H9 (cell line): ENCODE data around the gene HSPA12A. TPM values are rescaled to one million over a fixed set of nuclear protein-coding genes. Genes with fewer than 3 reads are reported as not detected.

Experiments
- DNase-seq: peaks from one replicate; pipeline ENCODE4 v3.0.0-alpha.2; 2017
- H2AFZ ChIP-seq: one replicate; pipeline ENCODE4 v1.6.1; 2013; ENCODE audit warnings: mild to moderate bottlenecking, low read length, control low read depth, moderate library complexity
- H2AK5ac ChIP-seq: 2 replicates; pipeline ENCODE4 v1.6.1; 2013; ENCODE audit warnings: low read length, control low read depth, mixed read lengths; ENCODE audit not compliant: insufficient read length
- H2BK120ac ChIP-seq: one replicate; pipeline ENCODE4 v1.6.1; 2013; ENCODE audit warnings: low read depth, mild to moderate bottlenecking, low read length, control low read depth, inconsistent platforms; ENCODE audit not compliant: poor library complexity, severe bottlenecking
- H2BK12ac ChIP-seq: 2 replicates; pipeline ENCODE4 v1.6.1; 2013; ENCODE audit warnings: low read length, control low read depth, mixed read lengths, low read depth; ENCODE audit not compliant: insufficient read length
- H2BK15ac ChIP-seq: 2 replicates; pipeline ENCODE4 v1.6.1; 2013; ENCODE audit warnings: low read depth, low read length, control low read depth
- H2BK20ac ChIP-seq: one replicate; pipeline ENCODE4 v1.6.1; 2013; ENCODE audit warnings: low read depth, mild to moderate bottlenecking, low read length, control low read depth, inconsistent platforms; ENCODE audit not compliant: poor library complexity, severe bottlenecking
- H2BK5ac ChIP-seq: 2 replicates; pipeline ENCODE4 v1.6.1; 2013; ENCODE audit warnings: low read length, control low read depth, mixed read lengths; ENCODE audit not compliant: insufficient read length
- H3K14ac ChIP-seq: 2 replicates; pipeline ENCODE4 v1.6.1; 2013; ENCODE audit warnings: low read length, control low read depth; ENCODE audit not compliant: insufficient read depth
- H3K18ac ChIP-seq: 2 replicates; pipeline ENCODE4 v1.6.1; 2013; ENCODE audit warnings: low read depth, mild to moderate bottlenecking, mixed read lengths, low read length, control low read depth; ENCODE audit not compliant: insufficient read length
- H3K23ac ChIP-seq: 2 replicates; pipeline ENCODE4 v1.6.1; 2013; ENCODE audit warnings: low read length, control low read depth, mixed read lengths, low read depth; ENCODE audit not compliant: insufficient read length
- H3K23me2 ChIP-seq: 2 replicates; pipeline ENCODE4 v1.6.1; 2013; ENCODE audit warnings: low read depth, mild to moderate bottlenecking, mixed read lengths, low read length, control low read depth; ENCODE audit not compliant: insufficient read length, poor library complexity, severe bottlenecking
- H3K27ac ChIP-seq: 2 replicates; pipeline ENCODE4 v1.5.1; 2013; ENCODE audit warnings: low read length, control low read depth, mixed read lengths, low read depth; ENCODE audit not compliant: insufficient read length
- H3K27me3 ChIP-seq: 2 replicates; pipeline ENCODE4 v1.6.1; 2013; ENCODE audit warnings: low read length, control low read depth, inconsistent platforms; ENCODE audit not compliant: insufficient read depth
- H3K4ac ChIP-seq: 2 replicates; pipeline ENCODE4 v1.6.1; 2013; ENCODE audit warnings: low read depth, mild to moderate bottlenecking, control low read depth, inconsistent platforms, low read length, moderate library complexity
- H3K4me1 ChIP-seq: 2 replicates; pipeline ENCODE4 v1.6.1; 2013; ENCODE audit warnings: low read length, control low read depth, inconsistent platforms; ENCODE audit not compliant: insufficient read depth
- H3K4me2 ChIP-seq: 2 replicates; pipeline ENCODE4 v1.6.1; 2013; ENCODE audit warnings: low read length, control low read depth, mixed read lengths; ENCODE audit not compliant: insufficient read length, insufficient read depth
- H3K56ac ChIP-seq: 2 replicates; pipeline ENCODE4 v1.6.1; 2013; ENCODE audit warnings: low read depth, mild to moderate bottlenecking, mixed read lengths, low read length, control low read depth; ENCODE audit not compliant: insufficient read length
- H3K79me1 ChIP-seq: 2 replicates; pipeline ENCODE4 v1.6.1; 2013; ENCODE audit warnings: low read depth, mild to moderate bottlenecking, moderate library complexity, low read length, control low read depth, inconsistent platforms; ENCODE audit not compliant: insufficient read depth, poor library complexity, severe bottlenecking
- H3K79me2 ChIP-seq: 2 replicates; pipeline ENCODE4 v1.6.1; 2013; ENCODE audit warnings: low read length, control low read depth, inconsistent platforms; ENCODE audit not compliant: insufficient read depth
- H3K9ac ChIP-seq: 2 replicates; pipeline ENCODE4 v1.6.1; 2013; ENCODE audit warnings: low read length, control low read depth, mixed read lengths; ENCODE audit not compliant: insufficient read length; ENCODE audit errors: extremely low read depth
- H3K9me3 ChIP-seq: one replicate; pipeline ENCODE4 v1.6.1; 2013; ENCODE audit warnings: low read depth, low read length, inconsistent platforms; ENCODE audit not compliant: control insufficient read depth
- H3T11ph ChIP-seq: one replicate; pipeline ENCODE4 v1.6.1; 2013; ENCODE audit warnings: mild to moderate bottlenecking, low read length, control low read depth, inconsistent platforms
- H4K20me1 ChIP-seq: one replicate; pipeline ENCODE4 v1.6.1; 2013; ENCODE audit not compliant: control insufficient read depth, insufficient read length, insufficient read depth
- H4K5ac ChIP-seq: 2 replicates; pipeline ENCODE4 v1.6.1; 2013; ENCODE audit warnings: low read depth, mild to moderate bottlenecking, mixed read lengths, low read length, control low read depth; ENCODE audit not compliant: insufficient read length
- H4K8ac ChIP-seq: replicated peaks from 2 replicates; pipeline ENCODE4 v1.6.1; 2013; ENCODE audit warnings: low read length, control low read depth, mixed read lengths, low read depth; ENCODE audit not compliant: insufficient read length
- H4K91ac ChIP-seq: 2 replicates; pipeline ENCODE4 v1.6.1; 2013; ENCODE audit warnings: low read depth, mild to moderate bottlenecking, moderate library complexity, mixed read lengths, low read length, control low read depth; ENCODE audit not compliant: insufficient read length
- H3K27ac Mint-ChIP-seq, 3 experiments: 2 replicates in 2 of 3; 3 replicates in 1 of 3; pipeline ENCODE4 v1.8.0; 2020 to 2021; ENCODE audit warnings: mixed read lengths in 3 of 3, mild to moderate bottlenecking in 1 of 3, moderate library complexity in 1 of 3
- H3K27me3 Mint-ChIP-seq: 2 replicates; pipeline ENCODE4 v1.8.0; 2021; ENCODE audit warnings: low read depth, mild to moderate bottlenecking, moderate library complexity, mixed read lengths
- H3K36me3 Mint-ChIP-seq, 3 experiments: 2 replicates in 2 of 3; 3 replicates in 1 of 3; pipeline ENCODE4 v1.8.0; 2020 to 2021; ENCODE audit warnings: low read depth in 3 of 3, mixed read lengths in 3 of 3; ENCODE audit not compliant: insufficient read depth in 1 of 3
- H3K4me1 Mint-ChIP-seq, 2 experiments: 2 replicates each; pipeline ENCODE4 v1.8.0; 2020; ENCODE audit warnings: mixed read lengths in 2 of 2
- H3K4me3 Mint-ChIP-seq, 2 experiments: 2 replicates in 1 of 2; 3 replicates in 1 of 2; pipeline ENCODE4 v1.8.0; 2020 to 2021; ENCODE audit warnings: mild to moderate bottlenecking in 2 of 2, mixed read lengths in 2 of 2, moderate library complexity in 1 of 2
- H3K9me3 Mint-ChIP-seq, 2 experiments: 2 replicates in 1 of 2; 3 replicates in 1 of 2; pipeline ENCODE4 v1.8.0; 2020; ENCODE audit warnings: mild to moderate bottlenecking in 2 of 2, mixed read lengths in 2 of 2, moderate library complexity in 1 of 2
- total RNA-seq: library from RNA; stranded (reverse); gene quantifications from 2 replicates; pipeline ENCODE4 v1.2.1, GENCODE V29; 2021
- TF ChIP-seq, protein P1 (sequence below): fragments of 200-600 bp; sonication (generic); conservative IDR thresholded peaks from 3 replicates; pipeline ENCODE4 v1.8.0; 2021; ENCODE audit warnings: antibody characterized with exemption, mild to moderate bottlenecking

The HSPA12A gene
- total RNA-seq, 1 experiment from 2014 or later, result 3.2 TPM

DNA sequence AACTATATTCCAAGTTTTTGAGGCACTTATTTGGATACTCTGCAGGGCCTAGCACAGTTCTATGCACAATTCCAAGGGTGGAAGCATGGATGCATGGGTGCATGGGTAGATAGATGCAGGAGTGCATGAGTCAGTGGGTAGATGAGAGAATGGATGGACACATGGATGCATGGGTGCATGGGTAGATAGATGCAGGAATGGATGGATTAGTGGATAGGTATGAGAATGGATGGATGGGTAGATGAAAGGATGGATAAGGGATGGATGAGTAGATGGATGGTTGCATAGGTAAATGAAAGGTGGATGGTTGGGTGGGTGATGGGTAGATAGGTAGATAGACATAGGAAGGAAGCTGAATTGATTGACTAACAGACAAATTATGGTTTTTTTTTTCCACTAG is 106.0 kb downstream of the HSPA12A start:
- H4K91ac ChIP-seq, result no peak overlapping the region
- no peak overlapping the region for H2BK20ac ChIP-seq
- Mint-ChIP-seq H3K4me1 (peaks cover 7 to 10% of the 10 kb centered on the region in 2 experiments; a peak in 3 of 4 replicates), H3K9me3 (peaks cover 0 to 5% of the 10 kb centered on the region in 2 experiments; a peak in 2 of 5 replicates), H3K27me3 (peaks cover 3% of the 10 kb centered on the region; the same call in 1 of the 2 replicates), H3K27ac (no peak overlapping the region), H3K4me3 (no peak overlapping the region), H3K36me3 (no peaks in the 10 kb centered on the region)
- H3K79me1 ChIP-seq, result no peaks in the 10 kb centered on the region
- no peak overlapping the region for H2BK15ac ChIP-seq
- no peak overlapping the region for H2AK5ac ChIP-seq
- H3K4me1 ChIP-seq, result no peaks in the 10 kb centered on the region
- no peak overlapping the region for H2BK120ac ChIP-seq
- H2BK5ac ChIP-seq, result no peak overlapping the region
- H3K9ac ChIP-seq, result no peak overlapping the region
- TF ChIP-seq, protein P1, sequence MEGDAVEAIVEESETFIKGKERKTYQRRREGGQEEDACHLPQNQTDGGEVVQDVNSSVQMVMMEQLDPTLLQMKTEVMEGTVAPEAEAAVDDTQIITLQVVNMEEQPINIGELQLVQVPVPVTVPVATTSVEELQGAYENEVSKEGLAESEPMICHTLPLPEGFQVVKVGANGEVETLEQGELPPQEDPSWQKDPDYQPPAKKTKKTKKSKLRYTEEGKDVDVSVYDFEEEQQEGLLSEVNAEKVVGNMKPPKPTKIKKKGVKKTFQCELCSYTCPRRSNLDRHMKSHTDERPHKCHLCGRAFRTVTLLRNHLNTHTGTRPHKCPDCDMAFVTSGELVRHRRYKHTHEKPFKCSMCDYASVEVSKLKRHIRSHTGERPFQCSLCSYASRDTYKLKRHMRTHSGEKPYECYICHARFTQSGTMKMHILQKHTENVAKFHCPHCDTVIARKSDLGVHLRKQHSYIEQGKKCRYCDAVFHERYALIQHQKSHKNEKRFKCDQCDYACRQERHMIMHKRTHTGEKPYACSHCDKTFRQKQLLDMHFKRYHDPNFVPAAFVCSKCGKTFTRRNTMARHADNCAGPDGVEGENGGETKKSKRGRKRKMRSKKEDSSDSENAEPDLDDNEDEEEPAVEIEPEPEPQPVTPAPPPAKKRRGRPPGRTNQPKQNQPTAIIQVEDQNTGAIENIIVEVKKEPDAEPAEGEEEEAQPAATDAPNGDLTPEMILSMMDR, result no peak
- no peak overlapping the region for H3K14ac ChIP-seq
- DNase-seq, result no peak
- no peak overlapping the region for H3K27ac ChIP-seq
- H3K27me3 ChIP-seq, result no peaks in the 10 kb centered on the region
- no peak overlapping the region for H3T11ph ChIP-seq
- H2BK12ac ChIP-seq, result no peak overlapping the region
- no peaks in the 10 kb centered on the region for H3K9me3 ChIP-seq
- no peak overlapping the region for H3K18ac ChIP-seq
- no peak overlapping the region for H4K8ac ChIP-seq
- no peaks in the 10 kb centered on the region for H3K23me2 ChIP-seq
- no peak overlapping the region for H2AFZ ChIP-seq
- H3K56ac ChIP-seq, result no peak overlapping the region
- no peak overlapping the region for H3K4me2 ChIP-seq
- H4K5ac ChIP-seq, result no peak overlapping the region
- H3K4ac ChIP-seq, result no peak overlapping the region
- H4K20me1 ChIP-seq, result no peaks in the 10 kb centered on the region
- H3K23ac ChIP-seq, result no peak overlapping the region
- H3K79me2 ChIP-seq, result no peaks in the 10 kb centered on the region
